Measurements from ENCODE around the gene TYRO3.
"Not testable (repeated sequence)": the region's sequence is repeated elsewhere in the genome, so short reads cannot be mapped to it uniquely, and the experiment has no call there.

TYRO3 gene

GRCh38 chr15:41554915-41555314, 4.1 kb upstream of the TYRO3 start:
- DNase-seq: no peak

- no peak for DNase-seq
These were observed 2.3 kb upstream of the TYRO3 start for GRCh38 chr15:41556677-41557076.

GRCh38 chr15:41557673-41558399, 1.2 kb upstream of the TYRO3 start:
- DNase-seq: no peak

- DNase-seq: no peak
These were observed 299 bp downstream of the TYRO3 start for GRCh38 chr15:41559239-41559782.

GRCh38 chr15:41560572-41560874, 1.5 kb downstream of the TYRO3 start:
- DNase-seq: no peak

GRCh38 chr15:41561104-41561776, 2.2 kb downstream of the TYRO3 start:
- no peak for DNase-seq

- DNase-seq: no peak
These were observed 2.7 kb downstream of the TYRO3 start for GRCh38 chr15:41561777-41562145.

- no peak for DNase-seq
These were observed 3.2 kb downstream of the TYRO3 start for GRCh38 chr15:41562244-41562643.

- no peak for DNase-seq
These were observed 3.8 kb downstream of the TYRO3 start for GRCh38 chr15:41562784-41563198.

- DNase-seq: no peak
These were observed 5.4 kb downstream of the TYRO3 start for GRCh38 chr15:41564286-41564959.

- no peak for DNase-seq
These were observed 6.0 kb downstream of the TYRO3 start for GRCh38 chr15:41564960-41565502.

GRCh38 chr15:41565702-41566101, 6.7 kb downstream of the TYRO3 start:
- no peak for DNase-seq

- no peak for DNase-seq
These were observed 7.3 kb downstream of the TYRO3 start for GRCh38 chr15:41566121-41566885.

- no peak for DNase-seq
These were observed 8.2 kb downstream of the TYRO3 start for GRCh38 chr15:41567261-41567660.

GRCh38 chr15:41567862-41568261, 8.8 kb downstream of the TYRO3 start:
- DNase-seq: no peak

- DNase-seq: no peak
These were observed 9.5 kb downstream of the TYRO3 start for GRCh38 chr15:41568350-41569017.

- not testable (repeated sequence) for DNase-seq
These were observed 10.2 kb downstream of the TYRO3 start for GRCh38 chr15:41569232-41569631.

- no peak for DNase-seq
These were observed 11.8 kb downstream of the TYRO3 start for GRCh38 chr15:41570764-41571163.

GRCh38 chr15:41571948-41572347, 12.9 kb downstream of the TYRO3 start:
- DNase-seq: no peak

- no peak for DNase-seq
These were observed 13.9 kb downstream of the TYRO3 start for GRCh38 chr15:41572866-41573265.

- no peak for DNase-seq
These were observed 14.4 kb downstream of the TYRO3 start for GRCh38 chr15:41573396-41573795.

GRCh38 chr15:41574158-41574557, 15.1 kb downstream of the TYRO3 start:
- DNase-seq: no peak
